Small intestine (tissue), 7 donors: Measurements from ENCODE around the gene TMEM132E. TPM values are rescaled to one million over a fixed set of nuclear protein-coding genes. Genes with fewer than 3 reads are reported as not detected.
A peak's percentile ranks its signal among the peaks of the same experiment; 100 is the strongest.

Experiments used
- DNase-seq, 2 donors: peaks; one replicate each; pipeline versions ENCODE4 v3.0.0 to v3.0.0-alpha.2; 2013
- FAIRE-seq: peaks from 2 replicates; lab custom pipeline; 2012; peaks lifted over from hg19 to GRCh38; lab: Jason Lieb, UNC
- H3K27ac ChIP-seq, 3 donors: one replicate each; pipeline ENCODE4 v1.5.1; 2013; ENCODE audit warnings: low read length in 2 of 3, mild to moderate bottlenecking in 2 of 3, control low read depth in 1 of 3, inconsistent platforms in 1 of 3, low read depth in 1 of 3, moderate library complexity in 1 of 3
- H3K27me3 ChIP-seq, 3 donors: one replicate each; pipeline ENCODE4 v1.6.1; 2013; ENCODE audit warnings: low read length in 3 of 3, inconsistent platforms in 1 of 3; ENCODE audit not compliant: control insufficient read depth in 3 of 3, insufficient read depth in 3 of 3
- H3K36me3 ChIP-seq, 3 donors: one replicate each; pipeline ENCODE4 v1.6.1; 2013; ENCODE audit warnings: low read length in 3 of 3, inconsistent platforms in 1 of 3, low read depth in 1 of 3, mild to moderate bottlenecking in 1 of 3, moderate library complexity in 1 of 3; ENCODE audit not compliant: control insufficient read depth in 3 of 3, insufficient read depth in 2 of 3
- H3K4me1 ChIP-seq, 3 donors: one replicate each; pipeline ENCODE4 v1.6.1; 2013; ENCODE audit warnings: low read length in 2 of 3, inconsistent platforms in 1 of 3, low read depth in 1 of 3, mild to moderate bottlenecking in 1 of 3, moderate library complexity in 1 of 3; ENCODE audit not compliant: control insufficient read depth in 3 of 3, insufficient read depth in 2 of 3
- H3K4me3 ChIP-seq, 3 donors: one replicate each; pipeline ENCODE4 v1.5.1; 2013; ENCODE audit warnings: low read length in 3 of 3, control low read depth in 1 of 3, inconsistent platforms in 1 of 3, low read depth in 1 of 3, mild to moderate bottlenecking in 1 of 3, moderate library complexity in 1 of 3
- H3K9me3 ChIP-seq, 2 donors: one replicate each; pipeline ENCODE4 v1.6.1; 2013; ENCODE audit warnings: low read depth in 1 of 2, low read length in 1 of 2; ENCODE audit not compliant: control insufficient read depth in 2 of 2, insufficient read depth in 1 of 2
- WGBS, 3 donors: extraction: QIAGEN DNeasy Blood & Tissue Kit; methylation state at CpG; one replicate each; pipeline ENCODE4 v1.1.7; 2013; 5-methylcytosine and 5-hydroxymethylcytosine counted together
- polyA plus RNA-seq, 4 donors: library from polyadenylated mRNA; stranded (reverse) in 3 of 4; unstranded in 1 of 4; fragments of 200-250 nt in 3 of 4; fragments of 120-200 nt in 1 of 4; gene quantifications; one replicate each; pipeline versions ENCODE4 v1.2.1 to v1.2.3, GENCODE V29; 2013
- donor health status: healthy with polysubstance abuse.
- donor health status: control.
- donor health status: control.
- donor health status: Bipolar disorder and iron deficiency.
- donor health status: healthy.

TMEM132E gene
- polyA plus RNA-seq, 4 donors: 0.07 to 9.2 (median 3.9) TPM

GRCh38 chr17:34542700-34543336, 36.6 kb upstream of the TMEM132E start:
- peak; percentile 17 to 18 for DNase-seq
- FAIRE-seq: no peak

DNA sequence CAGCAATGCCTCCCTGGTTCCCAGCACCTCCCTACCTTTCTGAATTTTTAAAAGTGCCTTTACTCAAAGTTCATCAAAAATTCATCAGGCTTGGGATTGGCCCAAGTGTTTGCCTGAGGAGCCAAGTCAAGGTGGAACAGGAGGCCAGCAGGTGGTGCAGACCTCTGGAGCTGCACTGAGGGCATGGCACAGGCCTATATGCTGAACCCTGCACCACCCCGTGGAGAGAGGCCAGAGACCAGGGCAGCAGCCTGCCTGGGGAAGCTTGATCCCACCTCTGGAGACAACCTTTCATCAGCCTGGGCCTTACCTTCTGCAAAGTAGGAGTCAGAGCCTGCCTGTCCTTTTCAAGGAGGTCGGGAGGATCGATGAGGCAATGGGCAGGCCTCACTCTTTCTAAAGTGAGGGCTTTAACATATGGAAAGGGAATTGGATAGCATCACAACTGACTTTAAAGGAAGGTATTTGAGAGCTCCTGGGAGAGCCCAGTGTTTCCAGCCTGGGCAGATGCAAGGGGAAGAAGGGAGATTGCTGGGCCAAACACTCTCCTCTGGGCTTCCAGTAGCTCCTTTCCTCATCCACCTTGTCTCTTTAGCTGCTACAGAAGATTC, 31.8 kb upstream of the TMEM132E start:
- no peak for DNase-seq
- 38 to 41% (median 40%) methylated on average over 3 of the region's 3 CpGs for WGBS, 3 donors
- FAIRE-seq: no peak

More at GRCh38 chr17:34542700-34543336, 36.6 kb upstream of the TMEM132E start:
- no peaks in the 10 kb centered on the region for H3K4me1 ChIP-seq
- no peaks in the 10 kb centered on the region for H3K9me3 ChIP-seq
- 5 to 9% (median 6%) methylated on average over 8 of the region's 8 CpGs for WGBS, 3 donors
- no peak overlapping the region for H3K27ac ChIP-seq
- no peaks in the 10 kb centered on the region for H3K36me3 ChIP-seq
- H3K4me3 ChIP-seq: no peak overlapping the region
- H3K27me3 ChIP-seq: no peaks in the 10 kb centered on the region

GRCh38 chr17:34549966-34550365, 29.4 kb upstream of the TMEM132E start:
- Histone ChIP-seq H3K27ac (no peak overlapping the region), H3K9me3 (no peaks in the 10 kb centered on the region), H3K36me3 (no peaks in the 10 kb centered on the region), H3K27me3 (peaks cover 2 to 12% (median 2%) of the 10 kb centered on the region in 3 donors), H3K4me3 (no peak overlapping the region), H3K4me1 (no peaks in the 10 kb centered on the region)
- DNase-seq (no peak), FAIRE-seq (no peak)
- 53 to 57% (median 56%) methylated on average over 6 of the region's 6 CpGs for WGBS, 3 donors

More for the DNA sequence above, 31.8 kb upstream of the TMEM132E start:
- Histone ChIP-seq H3K27me3 (peaks cover 0 to 10% (median 0%) of the 10 kb centered on the region in 3 donors), H3K36me3 (no peaks in the 10 kb centered on the region), H3K27ac (no peak overlapping the region), H3K4me3 (no peak overlapping the region), H3K9me3 (no peaks in the 10 kb centered on the region), H3K4me1 (no peaks in the 10 kb centered on the region)

DNA sequence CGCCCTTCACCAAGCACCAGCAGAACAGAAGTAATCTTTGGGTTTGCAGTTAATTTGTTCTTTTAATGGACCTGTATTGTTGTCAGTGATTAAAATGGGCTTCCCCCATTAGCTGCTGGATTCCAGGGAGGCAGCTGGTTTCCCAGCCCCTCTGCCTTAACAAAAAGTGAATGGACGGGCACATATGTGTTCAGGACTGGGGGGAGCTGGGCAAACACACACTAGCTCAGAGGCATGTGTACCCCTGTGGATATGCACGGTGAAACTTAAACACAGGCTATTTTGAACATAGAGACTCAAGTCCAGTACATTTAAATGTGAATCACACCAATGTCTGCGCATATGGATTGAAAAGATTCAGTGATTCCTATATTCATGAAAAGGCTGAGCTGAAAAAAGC, 25.5 kb upstream of the TMEM132E start:
- 61 to 71% (median 67%) methylated on average over 4 of the region's 4 CpGs for WGBS, 3 donors
- no peak overlapping the region for H3K27ac ChIP-seq
- H3K27me3 ChIP-seq: peaks cover 2 to 12% (median 2%) of the 10 kb centered on the region in 3 donors
- H3K4me1 ChIP-seq: no peaks in the 10 kb centered on the region
- H3K9me3 ChIP-seq: no peaks in the 10 kb centered on the region
- no peaks in the 10 kb centered on the region for H3K36me3 ChIP-seq
- FAIRE-seq (no peak), DNase-seq (no peak)
- no peak overlapping the region for H3K4me3 ChIP-seq

DNA sequence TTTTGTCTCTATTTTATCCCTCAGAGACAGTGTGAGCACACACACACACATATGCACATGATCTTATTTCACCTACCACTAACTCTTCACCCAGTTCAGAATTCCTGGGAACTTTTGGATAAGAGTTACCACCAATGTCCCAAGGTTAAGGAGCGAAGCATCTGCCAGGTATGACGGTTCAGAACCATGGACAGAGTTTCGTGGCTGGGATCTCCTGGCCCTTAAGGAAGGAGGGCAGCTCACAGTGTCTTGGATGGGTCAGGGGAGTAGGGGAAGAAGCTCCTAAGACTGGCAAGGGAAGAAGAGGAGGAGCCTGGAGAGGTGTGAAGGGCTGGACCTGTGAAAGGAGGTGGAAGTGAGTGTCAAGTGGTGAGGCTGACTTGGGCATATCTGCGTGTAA, 23.0 kb upstream of the TMEM132E start:
- Histone ChIP-seq H3K27me3 (peaks cover 2 to 4% (median 2%) of the 10 kb centered on the region in 3 donors), H3K9me3 (no peaks in the 10 kb centered on the region), H3K27ac (no peak overlapping the region), H3K4me3 (no peak overlapping the region), H3K4me1 (no peaks in the 10 kb centered on the region), H3K36me3 (no peaks in the 10 kb centered on the region)
- FAIRE-seq (no peak), DNase-seq (peak in 1 of 2 donors; percentile 36)
- WGBS, 3 donors: 15 to 21% (median 18%) methylated on average over 4 of the region's 4 CpGs

GRCh38 chr17:34556931-34557330, 22.5 kb upstream of the TMEM132E start:
- no peak overlapping the region for H3K27ac ChIP-seq
- H3K4me1 ChIP-seq: no peaks in the 10 kb centered on the region
- FAIRE-seq (no peak), DNase-seq (no peak)
- no peaks in the 10 kb centered on the region for H3K9me3 ChIP-seq
- no peaks in the 10 kb centered on the region for H3K36me3 ChIP-seq
- peaks cover 2% of the 10 kb centered on the region in 3 donors for H3K27me3 ChIP-seq
- WGBS, 3 donors: 58 to 66% (median 60%) methylated on average over 2 of the region's 2 CpGs
- no peak overlapping the region for H3K4me3 ChIP-seq

DNA sequence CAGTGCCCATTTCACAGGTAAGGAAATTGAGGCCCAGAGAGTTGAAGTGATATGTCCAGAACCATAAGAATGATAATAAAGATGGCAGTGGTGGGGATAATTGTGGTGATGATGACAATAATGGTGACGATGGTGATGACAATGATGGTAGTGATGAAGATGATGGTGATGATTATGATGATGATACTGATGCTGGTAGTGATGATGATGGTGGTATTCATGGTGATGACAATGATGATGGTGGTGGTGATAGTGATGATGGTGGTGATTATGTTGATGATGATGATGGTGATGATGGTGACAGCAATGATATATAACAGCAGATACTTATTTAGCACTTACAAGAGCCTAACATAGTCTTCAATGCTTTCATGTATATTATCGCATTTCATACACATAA, 18.1 kb upstream of the TMEM132E start:
- no peak overlapping the region for H3K27ac ChIP-seq
- peaks cover 0 to 2% (median 0%) of the 10 kb centered on the region in 3 donors for H3K27me3 ChIP-seq
- no peaks in the 10 kb centered on the region for H3K9me3 ChIP-seq
- DNase-seq: no peak
- no peaks in the 10 kb centered on the region for H3K36me3 ChIP-seq
- no peak for FAIRE-seq
- no peak overlapping the region for H3K4me3 ChIP-seq
- H3K4me1 ChIP-seq: no peaks in the 10 kb centered on the region
- 75 to 94% (median 93%) methylated on average over 2 of the region's 2 CpGs for WGBS, 3 donors

DNA sequence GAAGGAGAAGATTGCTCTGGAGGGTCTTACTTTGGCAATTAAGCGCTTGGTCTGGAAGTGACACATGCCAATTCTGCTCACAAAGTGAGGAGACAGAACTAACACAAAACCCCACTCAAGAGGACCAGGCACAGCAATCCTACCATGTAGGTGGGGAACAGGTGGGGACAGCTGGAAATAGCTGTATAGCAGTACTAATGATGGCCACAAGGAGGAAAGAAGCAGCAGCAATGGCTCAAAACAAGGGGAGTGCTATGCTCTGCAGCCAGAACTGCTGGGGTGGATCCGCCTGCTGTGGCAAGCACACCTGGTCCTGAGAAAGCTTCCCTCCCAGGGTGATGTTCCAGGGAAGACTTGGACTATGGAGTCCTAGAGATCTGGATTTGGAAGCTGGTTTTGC, 17.0 kb upstream of the TMEM132E start:
- Histone ChIP-seq H3K4me3 (no peak overlapping the region), H3K27me3 (peaks cover 0 to 4% (median under 1%) of the 10 kb centered on the region in 3 donors), H3K4me1 (no peaks in the 10 kb centered on the region), H3K36me3 (no peaks in the 10 kb centered on the region), H3K27ac (no peak overlapping the region), H3K9me3 (no peaks in the 10 kb centered on the region)
- FAIRE-seq (no peak), DNase-seq (no peak)
- 29 to 33% (median 29%) methylated on average over 2 of the region's 2 CpGs for WGBS, 3 donors
